IMR-90 (cell line): ENCODE data around the gene HPS6. TPM values are rescaled to one million over a fixed set of nuclear protein-coding genes. Genes with fewer than 3 reads are reported as not detected.

Source experiments
- ATAC-seq: fragments of 200-7000 bp; cut with Tn5 transposase; 2 replicates; pipeline ENCODE4 v1.9.1; 2020; ENCODE audit warnings: low read depth, mild to moderate bottlenecking, moderate library complexity
- BruUV-seq: library from RNA; stranded (reverse); fragments of 400-500 nt; replicated peaks from 2 replicates; lab custom pipeline; 2021; lab: Mats Ljungman, UMichigan
- CTCF ChIA-PET: fragments of 300-600 bp; formaldehyde crosslinking; extraction: SDS; loops from one replicate; lab custom pipeline; 2021; ENCODE audit warnings: antibody characterized with exemption; lab: Yijun Ruan, JAX
- POLR2A ChIA-PET: fragments of 300-600 bp; sonication (Branson Sonifier 250); formaldehyde crosslinking; loops from one replicate; lab custom pipeline; 2022; ENCODE audit warnings: antibody characterized with exemption; ENCODE audit not compliant: unreplicated experiment; lab: Charles Lee
- DNase-seq: peaks from one replicate; pipeline ENCODE4 v3.0.0; 2013
- H2AFZ ChIP-seq: replicated peaks from 2 replicates; pipeline ENCODE3; 2013; ENCODE audit warnings: low read length, mild to moderate bottlenecking; ENCODE audit not compliant: poor library complexity
- H2AK5ac ChIP-seq: 2 replicates; pipeline ENCODE4 v1.6.1; 2013; ENCODE audit warnings: low read depth, low read length, inconsistent platforms
- H2AK9ac ChIP-seq: replicated peaks from 2 replicates; pipeline ENCODE3; 2013; ENCODE audit warnings: mild to moderate bottlenecking, low read depth, low read length, moderate library complexity; ENCODE audit not compliant: poor library complexity
- H2BK120ac ChIP-seq: 2 replicates; pipeline ENCODE4 v1.6.1; 2013; ENCODE audit warnings: low read depth, low read length, inconsistent platforms
- H2BK15ac ChIP-seq: 3 replicates; pipeline ENCODE4 v1.6.1; 2013; ENCODE audit warnings: low read depth, low read length, inconsistent platforms
- H2BK20ac ChIP-seq: 2 replicates; pipeline ENCODE4 v1.6.1; 2013; ENCODE audit warnings: low read depth, mild to moderate bottlenecking, inconsistent platforms, low read length, moderate library complexity
- H2BK5ac ChIP-seq: 2 replicates; pipeline ENCODE4 v1.6.1; 2013; ENCODE audit warnings: mild to moderate bottlenecking, low read depth, low read length, inconsistent platforms; ENCODE audit not compliant: poor library complexity, severe bottlenecking
- H3K14ac ChIP-seq: replicated peaks from 2 replicates; pipeline ENCODE4 v1.6.1; 2013; ENCODE audit warnings: low read depth, low read length, inconsistent platforms
- H3K18ac ChIP-seq: 2 replicates; pipeline ENCODE4 v1.6.1; 2013; ENCODE audit warnings: low read depth, low read length, control low read depth
- H3K23ac ChIP-seq: 2 replicates; pipeline ENCODE4 v1.6.1; 2013; ENCODE audit warnings: low read depth, low read length, inconsistent platforms
- H3K27ac ChIP-seq: 2 replicates; pipeline ENCODE4 v1.5.1; 2013; ENCODE audit warnings: mild to moderate bottlenecking, control low read depth, low read length; ENCODE audit not compliant: insufficient read depth
- H3K27me3 ChIP-seq: 2 replicates; pipeline ENCODE4 v1.6.1; 2013; ENCODE audit warnings: low read length; ENCODE audit not compliant: control insufficient read depth, insufficient read depth
- H3K36me3 ChIP-seq: 2 replicates; pipeline ENCODE4 v1.6.1; 2013; ENCODE audit warnings: low read length, mixed read lengths; ENCODE audit not compliant: control insufficient read depth, insufficient read depth
- H3K4ac ChIP-seq: 2 replicates; pipeline ENCODE4 v1.6.1; 2013; ENCODE audit warnings: low read depth, low read length, inconsistent platforms
- H3K4me1 ChIP-seq: 2 replicates; pipeline ENCODE4 v1.6.1; 2013; ENCODE audit warnings: low read length, mixed read lengths; ENCODE audit not compliant: control insufficient read depth, insufficient read depth
- H3K4me2 ChIP-seq: 2 replicates; pipeline ENCODE4 v1.6.1; 2013; ENCODE audit warnings: low read depth, mild to moderate bottlenecking, control low read depth, low read length, moderate library complexity
- H3K4me3 ChIP-seq: 2 replicates; pipeline ENCODE4 v1.5.1; 2013; ENCODE audit warnings: low read depth, mild to moderate bottlenecking, control low read depth, low read length, moderate library complexity; ENCODE audit not compliant: insufficient read depth
- H3K56ac ChIP-seq: 2 replicates; pipeline ENCODE4 v1.6.1; 2013; ENCODE audit warnings: low read length, inconsistent platforms; ENCODE audit not compliant: insufficient read depth; ENCODE audit errors: extremely low read depth
- H3K79me1 ChIP-seq, 2 experiments: 2 replicates each; pipeline ENCODE4 v1.6.1; 2013; ENCODE audit warnings: low read length in 2 of 2, inconsistent platforms in 1 of 2, low read depth in 1 of 2
- H3K9ac ChIP-seq: 2 replicates; pipeline ENCODE4 v1.6.1; 2013; ENCODE audit warnings: low read depth, low read length, control low read depth
- H3K9me1 ChIP-seq: 2 replicates; pipeline ENCODE4 v1.6.1; 2013; ENCODE audit warnings: low read length, inconsistent platforms; ENCODE audit not compliant: insufficient read depth
- H3K9me3 ChIP-seq: 2 replicates; pipeline ENCODE4 v1.6.1; 2013; ENCODE audit warnings: low read length; ENCODE audit not compliant: control insufficient read depth, insufficient read depth
- H4K20me1 ChIP-seq: 2 replicates; pipeline ENCODE4 v1.6.1; 2013; ENCODE audit warnings: low read length, inconsistent platforms; ENCODE audit not compliant: insufficient read depth
- H4K5ac ChIP-seq: 2 replicates; pipeline ENCODE4 v1.6.1; 2013; ENCODE audit warnings: mild to moderate bottlenecking, low read depth, low read length, control low read depth
- H4K8ac ChIP-seq, 2 experiments: 2 replicates each; pipeline ENCODE4 v1.6.1; 2013; ENCODE audit warnings: low read depth in 2 of 2, low read length in 2 of 2, control low read depth in 1 of 2, inconsistent platforms in 1 of 2
- H4K91ac ChIP-seq: 2 replicates; pipeline ENCODE4 v1.6.1; 2013; ENCODE audit warnings: low read depth, low read length, inconsistent platforms; ENCODE audit not compliant: insufficient read depth
- FOS ChIP-seq: fragments of 150-350 bp; IDR thresholded peaks from 2 replicates; pipeline ENCODE4 v1.6.1; 2016; ENCODE audit warnings: low read depth, low read length
- SMC3 ChIP-seq: fragments of 150-350 bp; IDR thresholded peaks from 2 replicates; pipeline ENCODE4 v1.6.1; 2016; ENCODE audit warnings: low read depth, mild to moderate bottlenecking, antibody characterized with exemption, low read length, moderate library complexity
- dilution Hi-C: fragments of 300-500 bp; cut with HindIII; formaldehyde crosslinking; loops from one replicate; pipeline ENCODE4 v1.14.3; 2018; ENCODE audit warnings: low sequenced_read_pairs; ENCODE audit not compliant: unreplicated experiment
- in situ Hi-C: fragments of 300-500 bp; cut with MboI; formaldehyde crosslinking; loops from 3 replicates; pipeline ENCODE4 v1.14.3; 2019; ENCODE audit warnings: low sequenced_read_pairs, inconsistent platforms, mixed read lengths
- intact Hi-C: fragments of 100-400 bp; cut with micrococcal nuclease; formaldehyde crosslinking; loops from 2 replicates; pipeline ENCODE4 v1.10.0; 2022
- polyA plus RNA-seq, 3 experiments: library from polyadenylated mRNA; depleted of rRNA; stranded (reverse); fragments of >200 nt; gene quantifications; 2 replicates each; pipeline ENCODE4 v1.2.3, GENCODE V29; 2012; ENCODE audit warnings: low replicate concordance in 1 of 3
- total RNA-seq: library from RNA; depleted of rRNA; stranded (reverse); fragments of >200 nt; gene quantifications from 2 replicates; pipeline ENCODE4 v1.2.3, GENCODE V29; 2012
- TF ChIP-seq, protein P1 (sequence below): conservative IDR thresholded peaks from 2 replicates; pipeline ENCODE4 v1.5.1; 2012; ENCODE audit warnings: mild to moderate bottlenecking, low read depth, low read length, improper control_type of control experiment
- TF ChIP-seq, protein P2 (sequence below): fragments of 150-350 bp; IDR thresholded peaks from 2 replicates; pipeline ENCODE4 v1.6.1; 2016; ENCODE audit warnings: low read depth, mild to moderate bottlenecking, low read length, moderate library complexity, borderline replicate concordance

HPS6 gene
- total and polyA plus RNA-seq, 2 of the 4 experiments (the other 2 are of a cell fraction): 10.5 to 23.1 TPM

DNA sequence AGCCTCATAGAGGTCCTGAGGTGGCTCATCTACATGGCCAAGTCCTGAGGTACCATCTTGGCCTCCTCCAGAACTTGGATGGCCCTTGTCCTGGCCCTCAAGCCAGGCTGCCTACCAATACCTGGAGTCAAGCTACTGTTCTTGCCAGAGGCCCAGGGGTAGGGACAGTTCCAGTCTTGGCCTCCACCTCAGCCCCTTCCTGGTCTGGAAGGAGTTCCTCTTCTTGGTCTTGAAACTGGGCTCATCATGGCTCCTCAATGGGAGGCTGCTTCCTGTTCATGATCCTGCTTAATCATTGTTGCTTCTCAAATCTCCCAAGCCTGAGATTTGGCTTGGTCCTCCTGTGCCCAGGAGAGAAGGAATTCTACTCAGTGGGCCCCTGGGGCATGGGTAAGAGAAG is 3.9 kb downstream of the HPS6 start:
- no peak overlapping the region for H3K14ac ChIP-seq
- H3K18ac ChIP-seq: no peak overlapping the region
- peaks cover 16% of the 10 kb centered on the region for H3K4me1 ChIP-seq
- no peaks in the 10 kb centered on the region for H3K27me3 ChIP-seq
- no peak overlapping the region for H2BK15ac ChIP-seq
- intact Hi-C loops (no loop called here), in situ Hi-C loops (no loop called here), dilution Hi-C loops (no loop called here)
- no peak overlapping the region for H2BK5ac ChIP-seq
- CTCF ChIA-PET: no interaction called here
- H2AK5ac ChIP-seq: no peak overlapping the region
- TF ChIP-seq SMC3 (no peak), FOS (no peak)
- TF ChIP-seq, protein P1, sequence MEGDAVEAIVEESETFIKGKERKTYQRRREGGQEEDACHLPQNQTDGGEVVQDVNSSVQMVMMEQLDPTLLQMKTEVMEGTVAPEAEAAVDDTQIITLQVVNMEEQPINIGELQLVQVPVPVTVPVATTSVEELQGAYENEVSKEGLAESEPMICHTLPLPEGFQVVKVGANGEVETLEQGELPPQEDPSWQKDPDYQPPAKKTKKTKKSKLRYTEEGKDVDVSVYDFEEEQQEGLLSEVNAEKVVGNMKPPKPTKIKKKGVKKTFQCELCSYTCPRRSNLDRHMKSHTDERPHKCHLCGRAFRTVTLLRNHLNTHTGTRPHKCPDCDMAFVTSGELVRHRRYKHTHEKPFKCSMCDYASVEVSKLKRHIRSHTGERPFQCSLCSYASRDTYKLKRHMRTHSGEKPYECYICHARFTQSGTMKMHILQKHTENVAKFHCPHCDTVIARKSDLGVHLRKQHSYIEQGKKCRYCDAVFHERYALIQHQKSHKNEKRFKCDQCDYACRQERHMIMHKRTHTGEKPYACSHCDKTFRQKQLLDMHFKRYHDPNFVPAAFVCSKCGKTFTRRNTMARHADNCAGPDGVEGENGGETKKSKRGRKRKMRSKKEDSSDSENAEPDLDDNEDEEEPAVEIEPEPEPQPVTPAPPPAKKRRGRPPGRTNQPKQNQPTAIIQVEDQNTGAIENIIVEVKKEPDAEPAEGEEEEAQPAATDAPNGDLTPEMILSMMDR: no peak
- TF ChIP-seq, protein P2, sequence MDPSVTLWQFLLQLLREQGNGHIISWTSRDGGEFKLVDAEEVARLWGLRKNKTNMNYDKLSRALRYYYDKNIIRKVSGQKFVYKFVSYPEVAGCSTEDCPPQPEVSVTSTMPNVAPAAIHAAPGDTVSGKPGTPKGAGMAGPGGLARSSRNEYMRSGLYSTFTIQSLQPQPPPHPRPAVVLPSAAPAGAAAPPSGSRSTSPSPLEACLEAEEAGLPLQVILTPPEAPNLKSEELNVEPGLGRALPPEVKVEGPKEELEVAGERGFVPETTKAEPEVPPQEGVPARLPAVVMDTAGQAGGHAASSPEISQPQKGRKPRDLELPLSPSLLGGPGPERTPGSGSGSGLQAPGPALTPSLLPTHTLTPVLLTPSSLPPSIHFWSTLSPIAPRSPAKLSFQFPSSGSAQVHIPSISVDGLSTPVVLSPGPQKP: no peak
- H3K4ac ChIP-seq: no peak overlapping the region
- peaks cover 36% of the 10 kb centered on the region for H4K20me1 ChIP-seq
- no peak overlapping the region for H3K4me3 ChIP-seq
- H2BK120ac ChIP-seq: no peak overlapping the region
- peaks cover 21% of the 10 kb centered on the region for H3K9me1 ChIP-seq
- no peak overlapping the region for H3K9ac ChIP-seq
- H4K8ac ChIP-seq: no peak overlapping the region
- ATAC-seq (no peak), DNase-seq (no peak)
- peaks cover 20% of the 10 kb centered on the region for H3K36me3 ChIP-seq
- H2BK20ac ChIP-seq: no peak overlapping the region
- no peak overlapping the region for H4K5ac ChIP-seq
- H2AFZ ChIP-seq: no peak overlapping the region
- H2AK9ac ChIP-seq: no peak overlapping the region
- BruUV-seq: no TSS peak
- H3K23ac ChIP-seq: no peak overlapping the region
- H3K79me1 ChIP-seq: peaks cover 22 to 46% of the 10 kb centered on the region in 2 experiments
- no peak overlapping the region for H4K91ac ChIP-seq
- POLR2A ChIA-PET: no interaction called here
- no peaks in the 10 kb centered on the region for H3K9me3 ChIP-seq
- H3K27ac ChIP-seq: no peak overlapping the region
- H3K56ac ChIP-seq: no peak overlapping the region
- H3K4me2 ChIP-seq: no peak overlapping the region
